Liver (tissue), 9 donors: Measurements from ENCODE around the gene B3GALT5. TPM values are rescaled to one million over a fixed set of nuclear protein-coding genes. Genes with fewer than 3 reads are reported as not detected.
A peak's percentile ranks its signal among the peaks of the same experiment; 100 is the strongest.

Experiments used
- DNase-seq: peaks from one replicate; pipeline ENCODE4 v3.0.0-alpha.2; 2017; ENCODE audit warnings: low spot score
- H3K27ac ChIP-seq, 2 donors: one replicate each; pipeline ENCODE4 v1.7.0; 2013; ENCODE audit warnings: inconsistent platforms in 2 of 2, low read length in 2 of 2, control low read depth in 1 of 2, low read depth in 1 of 2, mild to moderate bottlenecking in 1 of 2
- H3K27me3 ChIP-seq, 4 donors: one replicate each; pipeline versions ENCODE4 v1.6.1 to v1.7.0; 2013; ENCODE audit warnings: low read length in 3 of 4, inconsistent platforms in 1 of 4, mild to moderate bottlenecking in 1 of 4, moderate library complexity in 1 of 4; ENCODE audit not compliant: control insufficient read depth in 4 of 4, insufficient read depth in 4 of 4
- H3K36me3 ChIP-seq, 4 donors: one replicate each; pipeline versions ENCODE4 v1.6.1 to v1.7.0; 2013; ENCODE audit warnings: low read length in 3 of 4, mild to moderate bottlenecking in 3 of 4, low read depth in 1 of 4, moderate library complexity in 1 of 4; ENCODE audit not compliant: control insufficient read depth in 4 of 4, insufficient read depth in 3 of 4
- H3K4me1 ChIP-seq, 4 donors: one replicate each; pipeline versions ENCODE4 v1.6.1 to v1.7.0; 2013; ENCODE audit warnings: low read length in 3 of 4, mild to moderate bottlenecking in 3 of 4, moderate library complexity in 1 of 4; ENCODE audit not compliant: control insufficient read depth in 4 of 4, insufficient read depth in 4 of 4
- H3K4me3 ChIP-seq, 3 donors: one replicate each; pipeline versions ENCODE4 v1.6.1 to v1.7.0; 2013; ENCODE audit warnings: low read length in 3 of 3, control low read depth in 1 of 3, low read depth in 1 of 3, mild to moderate bottlenecking in 1 of 3
- H3K9ac ChIP-seq, 2 donors: one replicate each; pipeline ENCODE4 v1.7.0; 2013; ENCODE audit warnings: low read length in 2 of 2, mild to moderate bottlenecking in 2 of 2, moderate library complexity in 2 of 2, control low read depth in 1 of 2, low read depth in 1 of 2
- H3K9me3 ChIP-seq, 4 donors: one replicate each; pipeline versions ENCODE4 v1.6.1 to v1.7.0; 2013; ENCODE audit warnings: low read length in 3 of 4; ENCODE audit not compliant: control insufficient read depth in 4 of 4
- ATF3 ChIP-seq: IDR thresholded peaks from 2 replicates; pipeline ENCODE4 v1.6.1; 2016; ENCODE audit warnings: antibody characterized with exemption
- FOXA2 ChIP-seq: IDR thresholded peaks from 2 replicates; pipeline ENCODE4 v1.6.1; 2016; ENCODE audit warnings: antibody characterized with exemption
- GABPA ChIP-seq, 2 donors: IDR thresholded peaks in 1 of 2; conservative IDR thresholded peaks in 1 of 2; 2 replicates each; pipeline ENCODE4 v1.6.1; 2016; ENCODE audit warnings: antibody characterized with exemption in 2 of 2, mild to moderate bottlenecking in 1 of 2, moderate library complexity in 1 of 2
- HNF4A ChIP-seq, 2 donors: conservative IDR thresholded peaks; 2 replicates each; pipeline ENCODE4 v1.6.1; 2016; ENCODE audit warnings: antibody characterized with exemption in 2 of 2, mild to moderate bottlenecking in 2 of 2
- JUND ChIP-seq, 2 donors: IDR thresholded peaks; 2 replicates each; pipeline ENCODE4 v1.6.1; 2016; ENCODE audit warnings: antibody characterized with exemption in 2 of 2
- MAX ChIP-seq: IDR thresholded peaks from 2 replicates; pipeline ENCODE4 v1.6.1; 2016; ENCODE audit warnings: antibody characterized with exemption
- NR2F2 ChIP-seq: IDR thresholded peaks from 2 replicates; pipeline ENCODE4 v1.6.1; 2016; ENCODE audit warnings: antibody characterized with exemption
- REST ChIP-seq: IDR thresholded peaks from 2 replicates; pipeline ENCODE4 v1.6.1; 2016; ENCODE audit warnings: antibody characterized with exemption, mild to moderate bottlenecking
- RXRA ChIP-seq, 2 donors: IDR thresholded peaks; 2 replicates each; pipeline ENCODE4 v1.6.1; 2017 to 2018; ENCODE audit warnings: antibody characterized with exemption in 2 of 2, mild to moderate bottlenecking in 1 of 2
- SP1 ChIP-seq: IDR thresholded peaks from 2 replicates; pipeline ENCODE4 v1.6.1; 2018; ENCODE audit warnings: antibody characterized with exemption, mild to moderate bottlenecking
- TAF1 ChIP-seq: conservative IDR thresholded peaks from 2 replicates; pipeline ENCODE4 v1.6.1; 2016; ENCODE audit warnings: antibody characterized with exemption, mild to moderate bottlenecking
- YY1 ChIP-seq: IDR thresholded peaks from 2 replicates; pipeline ENCODE4 v1.6.1; 2016; ENCODE audit warnings: antibody characterized with exemption, mild to moderate bottlenecking
- ZBTB33 ChIP-seq: IDR thresholded peaks from 2 replicates; pipeline ENCODE4 v1.6.1; 2016; ENCODE audit warnings: antibody characterized with exemption
- WGBS: extraction: QIAGEN DNeasy Blood & Tissue Kit; methylation state at CpG from one replicate; pipeline ENCODE4 v1.1.7; 2013; 5-methylcytosine and 5-hydroxymethylcytosine counted together
- polyA plus RNA-seq, 2 donors: library from polyadenylated mRNA; stranded (reverse) in 1 of 2; unstranded in 1 of 2; fragments of 200-250 nt in 1 of 2; fragments of >200 nt in 1 of 2; fragmentation: Nextera tagmentation in 1 of 2; extraction: Ambion mirVana in 1 of 2; gene quantifications; one replicate each; pipeline versions ENCODE4 v1.2.1 to v1.2.3, GENCODE V29; 2013 to 2015
- total RNA-seq, 2 donors: library from RNA; depleted of rRNA; stranded (reverse); fragments of >200 nt; gene quantifications; one replicate each; pipeline ENCODE4 v1.2.3, GENCODE V29; 2014
- donor health status: healthy.
- donor health status: healthy.
- donor health status: healthy.
- donor health status: healthy.
- donor health status: healthy.

The B3GALT5 gene
- total RNA-seq (under 1 TPM; 0.05 to 0.33 TPM), polyA plus RNA-seq (under 1 TPM; 0.07 to 0.14 TPM)

GRCh38 chr21:39612233-39613040, at the start of gene B3GALT5:
Gene B3GALT5 (plus strand): TSS chr21:39612940. CDS start chr21:39660560, 47,620 bp downstream.
- H3K4me1 ChIP-seq: no peaks in the 10 kb centered on the region
- H3K36me3 ChIP-seq: no peaks in the 10 kb centered on the region
- H3K9ac ChIP-seq: no peak within 1 kb of the TSS
- WGBS: 6% methylated on average over 63 of the region's 63 CpGs
- H3K27ac ChIP-seq: no peak within 1 kb of the TSS
- peak within 1 kb of the TSS in 1 of 3 donors; percentile 22 for H3K4me3 ChIP-seq
- H3K9me3 ChIP-seq: no peaks in the 10 kb centered on the region
- no peak for DNase-seq
- TF ChIP-seq RXRA (IDR thresholded peaks at IDR 0.05) (no peak), GABPA (IDR thresholded peaks at IDR 0.05 in 1 of 2, conservative IDR thresholded peaks at IDR 0.05 in 1 of 2) (no peak), ATF3 (no peak), MAX (no peak), FOXA2 (no peak), JUND (IDR thresholded peaks at IDR 0.05) (no peak)
- peaks cover 2 to 10% (median 8%) of the 10 kb centered on the region in 4 donors for H3K27me3 ChIP-seq

- Histone ChIP-seq H3K9me3 (no peaks in the 10 kb centered on the region), H3K9ac (no peak overlapping the region), H3K4me3 (no peak overlapping the region), H3K4me1 (no peaks in the 10 kb centered on the region), H3K27me3 (no peaks in the 10 kb centered on the region), H3K27ac (no peak overlapping the region), H3K36me3 (no peaks in the 10 kb centered on the region)
- 70% methylated on average over 3 of the region's 3 CpGs for WGBS
- no peak for TF ChIP-seq NR2F2
- DNase-seq: no peak
Measured at GRCh38 chr21:39564200-39564599, 48.5 kb upstream of the B3GALT5 start.

GRCh38 chr21:39567180-39567972, 45.4 kb upstream of the B3GALT5 start:
- 82% methylated on average over 18 of the region's 18 CpGs for WGBS
- Histone ChIP-seq H3K9me3 (no peaks in the 10 kb centered on the region), H3K36me3 (no peaks in the 10 kb centered on the region), H3K27me3 (peaks cover 0 to 4% (median 1%) of the 10 kb centered on the region in 4 donors), H3K9ac (no peak overlapping the region), H3K4me3 (no peak overlapping the region), H3K4me1 (no peaks in the 10 kb centered on the region), H3K27ac (no peak overlapping the region)
- no peak for TF ChIP-seq REST
- TF ChIP-seq MAX: no peak
- TF ChIP-seq ATF3: no peak
- no peak for TF ChIP-seq TAF1
- TF ChIP-seq RXRA (IDR thresholded peaks at IDR 0.05): no peak
- TF ChIP-seq YY1: no peak
- no peak for TF ChIP-seq JUND (IDR thresholded peaks at IDR 0.05)
- TF ChIP-seq HNF4A (conservative IDR thresholded peaks at IDR 0.05): no peak
- TF ChIP-seq FOXA2: no peak
- no peak for TF ChIP-seq ZBTB33
- no peak for TF ChIP-seq SP1
- DNase-seq: no peak
